HG02588 (cell line): Measurements from ENCODE around the gene STAT3.
"Not testable (repeated sequence)": the region's sequence is repeated elsewhere in the genome, so short reads cannot be mapped to it uniquely, and the experiment has no call there.

Experiments used
- ATAC-seq: cut with Tn5 transposase; IDR thresholded peaks from one replicate; pipeline ENCODE4 v1.9.1; 2021; ENCODE audit warnings: mild to moderate bottlenecking, moderate library complexity; ENCODE audit not compliant: unreplicated experiment

The STAT3 gene

GRCh38 chr17:42388381-42389134, at the start of gene STAT3:
Gene STAT3, minus strand, starts transcription at chr17:42388442. Its CDS starts 39,926 bp downstream, at chr17:42348516.
- ATAC-seq = peak; percentile 89

- no peak for ATAC-seq
Measured at GRCh38 chr17:42436391-42436790, 48.1 kb upstream of the STAT3 start.

GRCh38 chr17:42431758-42432161, 43.5 kb upstream of the STAT3 start:
- no peak for ATAC-seq

GRCh38 chr17:42429726-42430447, 41.6 kb upstream of the STAT3 start:
- ATAC-seq = no peak

- ATAC-seq = no peak
Measured at GRCh38 chr17:42428141-42428944, 40.1 kb upstream of the STAT3 start.

GRCh38 chr17:42424991-42425610, 36.9 kb upstream of the STAT3 start:
- no peak for ATAC-seq

- no peak for ATAC-seq
Measured at GRCh38 chr17:42423766-42424165, 35.5 kb upstream of the STAT3 start.

GRCh38 chr17:42422958-42423712, 34.9 kb upstream of the STAT3 start, which contains the start of gene CAVIN1:
Gene CAVIN1, minus strand, starts transcription at chr17:42423256. Its CDS starts 159 bp downstream, at chr17:42423097.
- no peak for ATAC-seq

GRCh38 chr17:42422412-42422957, 34.2 kb upstream of the STAT3 start:
- no peak for ATAC-seq

- ATAC-seq = no peak
Measured at GRCh38 chr17:42421507-42422338, 33.5 kb upstream of the STAT3 start.

GRCh38 chr17:42421136-42421506, 32.9 kb upstream of the STAT3 start:
- no peak for ATAC-seq

GRCh38 chr17:42417981-42418380, 29.7 kb upstream of the STAT3 start:
- not testable (repeated sequence) for ATAC-seq

- ATAC-seq = no peak
Measured at GRCh38 chr17:42414704-42415409, 26.6 kb upstream of the STAT3 start.

GRCh38 chr17:42413464-42414040, 25.3 kb upstream of the STAT3 start:
- ATAC-seq = no peak

GRCh38 chr17:42411905-42412679, 23.9 kb upstream of the STAT3 start:
- ATAC-seq = no peak

- ATAC-seq = no peak
Measured at GRCh38 chr17:42411361-42411760, 23.1 kb upstream of the STAT3 start.

- ATAC-seq = no peak
Measured at GRCh38 chr17:42410319-42410685, 22.1 kb upstream of the STAT3 start.
